Fibroblast of villous mesenchyme (primary cell): ENCODE results near the gene LEKR1. TPM values are rescaled to one million over a fixed set of nuclear protein-coding genes. Genes with fewer than 3 reads are reported as not detected.
"Not testable (repeated sequence)": the region's sequence is repeated elsewhere in the genome, so short reads cannot be mapped to it uniquely, and the experiment has no call there.

ENCODE experiments used
- DNase-seq: peaks from one replicate; pipeline ENCODE4 v3.0.0-alpha.2; 2010; ENCODE audit warnings: low read depth
- H3K4me3 ChIP-seq: 2 replicates; pipeline ENCODE4 v1.5.1; 2011; ENCODE audit warnings: low read depth, mild to moderate bottlenecking, low read length
- CTCF ChIP-seq: IDR thresholded peaks from 2 replicates; pipeline ENCODE4 v1.5.1; 2012; ENCODE audit warnings: low read depth, mild to moderate bottlenecking, low read length; ENCODE audit not compliant: insufficient read depth
- total RNA-seq: library from RNA; depleted of rRNA; stranded (reverse); fragments of >200 nt; gene quantifications from 2 replicates; pipeline ENCODE4 v1.2.3, GENCODE V29; 2012

The LEKR1 gene
- total RNA-seq, 1 donor = 0.86 TPM

DNA sequence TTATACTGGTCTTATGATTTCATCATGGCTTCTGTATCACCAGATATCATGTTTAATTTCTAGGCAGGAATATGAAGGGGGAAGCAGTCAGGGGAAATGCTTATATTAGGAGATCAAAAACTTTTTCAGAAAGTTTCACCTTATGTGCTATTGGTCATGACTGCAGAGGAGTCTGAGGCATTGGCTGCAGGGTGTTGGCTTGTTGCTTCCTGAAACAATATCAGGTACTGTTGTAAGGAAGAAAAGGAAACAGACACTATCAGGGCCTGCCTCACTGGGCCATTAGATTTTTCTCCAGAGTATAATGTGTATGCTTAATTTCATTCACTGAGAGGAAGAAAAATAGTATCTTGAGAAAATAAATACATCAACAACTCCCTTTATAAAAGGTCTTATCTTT, 34.7 kb downstream of the LEKR1 start:
- no peak for DNase-seq
- no peak overlapping the region for H3K4me3 ChIP-seq
- TF ChIP-seq CTCF = no peak

DNA sequence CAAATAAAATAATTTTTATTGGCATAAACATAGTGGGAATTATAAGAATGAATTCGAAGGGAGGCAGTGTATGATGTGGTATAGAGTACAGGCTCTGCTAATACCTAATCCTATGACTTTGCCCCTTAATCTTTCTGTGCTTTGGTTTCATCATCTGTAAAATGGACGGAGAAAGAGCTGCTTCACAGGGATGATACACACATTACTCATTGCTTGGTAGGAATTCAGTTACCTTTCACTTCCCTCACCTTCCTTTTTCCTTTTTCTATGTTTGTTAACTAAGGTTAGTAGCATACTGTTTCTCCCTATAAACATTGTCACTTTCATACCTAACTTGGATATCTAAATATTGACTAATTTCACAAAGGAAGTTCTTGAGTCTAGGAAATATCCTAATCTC, 36.2 kb downstream of the LEKR1 start:
- no peak overlapping the region for H3K4me3 ChIP-seq
- no peak for TF ChIP-seq CTCF
- DNase-seq = no peak

- peak; percentile 19 for TF ChIP-seq CTCF
- H3K4me3 ChIP-seq = no peak overlapping the region
- DNase-seq = peak; percentile 24
Observed at GRCh38 chr3:156865732-156866131, 39.6 kb downstream of the LEKR1 start.

DNA sequence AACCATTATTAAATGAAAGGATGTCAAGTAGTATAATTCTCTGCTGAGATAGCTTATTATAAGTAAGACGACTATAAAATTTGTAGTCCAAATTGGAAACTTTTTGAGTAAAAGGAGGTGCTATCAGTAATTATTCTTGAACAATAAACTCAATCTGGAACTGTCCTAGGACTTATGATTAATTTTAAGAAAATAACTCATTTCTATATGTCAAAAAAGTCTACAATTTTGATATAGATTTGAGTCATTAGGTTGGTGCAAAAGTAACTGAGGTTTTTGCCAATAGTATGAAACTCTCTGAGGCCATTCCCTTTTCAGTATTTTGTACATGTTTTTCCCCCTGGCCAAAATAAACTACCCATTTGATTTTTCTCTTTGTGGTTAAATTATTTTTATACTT, 41.0 kb downstream of the LEKR1 start:
- H3K4me3 ChIP-seq = no peak overlapping the region
- DNase-seq = no peak
- no peak for TF ChIP-seq CTCF

- DNase-seq = no peak
- TF ChIP-seq CTCF = no peak
- no peak overlapping the region for H3K4me3 ChIP-seq
Observed at GRCh38 chr3:156867920-156868319, 41.8 kb downstream of the LEKR1 start.

DNA sequence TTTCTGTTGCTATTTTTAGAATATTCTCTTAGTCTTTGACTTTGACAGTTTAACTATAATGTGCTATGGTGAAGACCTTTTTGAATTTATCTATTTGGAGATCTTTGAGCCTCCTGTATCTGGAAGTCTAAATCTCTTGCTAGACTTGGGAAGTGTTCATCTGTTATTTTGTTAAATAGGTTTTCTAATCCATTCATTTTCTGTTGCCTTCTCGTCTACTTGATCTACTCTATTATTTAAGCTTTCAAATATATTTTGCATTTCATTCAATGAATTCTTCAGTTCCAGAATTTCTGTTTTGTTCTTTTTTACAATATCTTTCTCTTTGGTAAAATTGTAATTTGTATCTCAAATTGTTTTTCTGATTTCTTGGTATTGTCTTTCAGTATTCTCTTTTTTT, 47.8 kb downstream of the LEKR1 start:
- DNase-seq = no peak
- H3K4me3 ChIP-seq = no peak overlapping the region
- no peak for TF ChIP-seq CTCF

GRCh38 chr3:156879491-156879890, 53.3 kb downstream of the LEKR1 start:
- not testable (repeated sequence) for H3K4me3 ChIP-seq, DNase-seq

DNA sequence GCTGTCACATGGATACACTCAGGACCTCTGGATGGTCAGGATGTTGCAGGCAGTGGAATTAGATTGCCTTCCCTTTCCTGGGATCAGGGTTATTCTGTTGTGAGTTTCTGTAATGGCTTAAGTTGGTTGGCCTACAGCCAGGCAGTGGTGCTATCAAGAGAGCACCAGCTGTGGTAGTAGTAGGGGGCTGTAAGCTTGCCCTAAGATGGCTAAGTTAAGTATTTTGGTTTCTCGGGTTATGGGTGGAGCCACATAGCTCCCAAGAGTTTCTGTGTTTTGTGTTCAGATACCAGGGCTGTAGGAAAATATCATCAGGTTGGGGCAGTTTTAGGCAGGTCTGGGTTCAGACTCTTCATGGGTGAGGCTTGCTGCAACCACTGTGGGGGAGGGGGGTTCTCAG, 59.6 kb downstream of the LEKR1 start:
- H3K4me3 ChIP-seq = no peak overlapping the region
- TF ChIP-seq CTCF = no peak
- no peak for DNase-seq
